ENCODE results near the gene RASD2. TPM values are rescaled to one million over a fixed set of nuclear protein-coding genes. Genes with fewer than 3 reads are reported as not detected.

Gene RASD2
- total RNA-seq, 1 donor from 2014 or later = 2.0 TPM

- no peak for DNase-seq (ENCODE audit: extremely low spot score in 2 of 2)
- no peak overlapping the region for H3K27ac ChIP-seq
- intact Hi-C loops (cut with DNase I) = no loop called here
- no peaks in the 10 kb centered on the region for H3K27me3 ChIP-seq
- H3K9me3 ChIP-seq = no peaks in the 10 kb centered on the region
- H3K4me3 ChIP-seq = no peak overlapping the region
- no peaks in the 10 kb centered on the region for H3K36me3 ChIP-seq
- no peak for TF ChIP-seq POLR2A (IDR thresholded peaks at IDR 0.05)
- TF ChIP-seq CTCF (IDR thresholded peaks at IDR 0.05) = no peak
- no peak for TF ChIP-seq POLR2AphosphoS5 (IDR thresholded peaks at IDR 0.05; ENCODE audit: insufficient read depth in 1 of 2, low read depth in 1 of 2)
- no peaks in the 10 kb centered on the region for H3K4me1 ChIP-seq
These were observed 59.8 kb downstream of the RASD2 start for GRCh38 chr22:35600476-35600875.

GRCh38 chr22:35601013-35601580, 60.5 kb downstream of the RASD2 start:
- intact Hi-C loops (cut with DNase I) = no loop called here
- no peaks in the 10 kb centered on the region for H3K36me3 ChIP-seq
- TF ChIP-seq POLR2A (IDR thresholded peaks at IDR 0.05) (no peak), POLR2AphosphoS5 (IDR thresholded peaks at IDR 0.05; ENCODE audit: insufficient read depth in 1 of 2, low read depth in 1 of 2) (no peak), CTCF (IDR thresholded peaks at IDR 0.05) (no peak)
- DNase-seq (ENCODE audit: extremely low spot score in 2 of 2) = no peak
- H3K27me3 ChIP-seq = no peaks in the 10 kb centered on the region
- no peaks in the 10 kb centered on the region for H3K9me3 ChIP-seq
- no peak overlapping the region for H3K27ac ChIP-seq
- H3K4me1 ChIP-seq = no peaks in the 10 kb centered on the region
- H3K4me3 ChIP-seq = no peak overlapping the region

GRCh38 chr22:35601743-35602615, 61.3 kb downstream of the RASD2 start:
- no peaks in the 10 kb centered on the region for H3K36me3 ChIP-seq
- no peaks in the 10 kb centered on the region for H3K4me1 ChIP-seq
- intact Hi-C loops (cut with DNase I) = no loop called here
- no peak for DNase-seq (ENCODE audit: extremely low spot score in 2 of 2)
- H3K9me3 ChIP-seq = no peaks in the 10 kb centered on the region
- TF ChIP-seq POLR2A (IDR thresholded peaks at IDR 0.05) (no peak), CTCF (IDR thresholded peaks at IDR 0.05) (no peak), POLR2AphosphoS5 (IDR thresholded peaks at IDR 0.05; ENCODE audit: insufficient read depth in 1 of 2, low read depth in 1 of 2) (no peak)
- no peak overlapping the region for H3K27ac ChIP-seq
- no peak overlapping the region for H3K4me3 ChIP-seq
- H3K27me3 ChIP-seq = no peaks in the 10 kb centered on the region

Other genes with a start within 250 kb of the RASD2 start
- 120 TPM for gene TOM1, start 240.9 kb upstream of the RASD2 start, total RNA-seq
- gene HMOX1, start 159.7 kb upstream of the RASD2 start, total RNA-seq = 26.8 TPM
- 17.9 TPM for gene MCM5, start 140.7 kb upstream of the RASD2 start, total RNA-seq
- not detected for gene MB, start 76.5 kb downstream of the RASD2 start, total RNA-seq
- 11.5 TPM for gene APOL6, start 107.6 kb downstream of the RASD2 start, total RNA-seq
- not detected for gene APOL5, start 177.0 kb downstream of the RASD2 start, total RNA-seq

Data from vagina (tissue), 2 donors.